Pulmonary artery endothelial cell (primary cell): ENCODE results near the gene NUDT13. TPM values are rescaled to one million over a fixed set of nuclear protein-coding genes. Genes with fewer than 3 reads are reported as not detected.

ENCODE experiments used
- DNase-seq: peaks from one replicate; pipeline ENCODE4 v3.0.0-alpha.2; 2011; ENCODE audit warnings: low read depth, low spot score
- total RNA-seq: library from RNA; depleted of rRNA; stranded (reverse); fragments of >200 nt; gene quantifications from 2 replicates; pipeline ENCODE4 v1.2.3, GENCODE V29; 2014

NUDT13 gene
- total RNA-seq, result 1.2 and 1.3 TPM in 2 replicates

DNA sequence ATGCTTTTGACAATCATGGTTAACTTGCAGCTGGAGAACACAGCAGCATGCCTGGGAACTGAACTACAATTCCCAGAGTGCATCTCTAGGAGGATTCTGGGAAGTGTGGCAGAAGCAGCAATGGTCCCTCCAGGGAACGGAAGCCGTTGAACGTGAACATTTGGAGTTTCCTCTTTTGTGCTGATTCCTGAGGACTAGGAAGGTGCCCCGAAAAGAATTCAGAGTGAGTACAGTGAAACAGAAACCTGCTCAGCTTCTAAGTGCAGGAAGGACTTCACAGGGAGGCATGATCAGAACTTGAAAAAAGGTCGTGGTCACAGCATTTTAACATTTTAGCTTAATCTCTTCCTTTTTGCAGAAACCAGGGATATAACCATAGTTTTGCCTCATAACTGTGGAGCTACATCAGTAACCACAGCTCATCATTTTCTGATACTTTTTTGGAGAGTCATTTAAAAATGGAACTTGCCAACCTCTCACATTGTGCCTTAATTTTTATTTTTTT is at the start of gene NUDT13:
Gene NUDT13 (plus strand): TSS at position 111 of the 505 bp plus-strand sequence. CDS start 3,911 bp downstream, outside the sequence.
- no peak for DNase-seq

DNA sequence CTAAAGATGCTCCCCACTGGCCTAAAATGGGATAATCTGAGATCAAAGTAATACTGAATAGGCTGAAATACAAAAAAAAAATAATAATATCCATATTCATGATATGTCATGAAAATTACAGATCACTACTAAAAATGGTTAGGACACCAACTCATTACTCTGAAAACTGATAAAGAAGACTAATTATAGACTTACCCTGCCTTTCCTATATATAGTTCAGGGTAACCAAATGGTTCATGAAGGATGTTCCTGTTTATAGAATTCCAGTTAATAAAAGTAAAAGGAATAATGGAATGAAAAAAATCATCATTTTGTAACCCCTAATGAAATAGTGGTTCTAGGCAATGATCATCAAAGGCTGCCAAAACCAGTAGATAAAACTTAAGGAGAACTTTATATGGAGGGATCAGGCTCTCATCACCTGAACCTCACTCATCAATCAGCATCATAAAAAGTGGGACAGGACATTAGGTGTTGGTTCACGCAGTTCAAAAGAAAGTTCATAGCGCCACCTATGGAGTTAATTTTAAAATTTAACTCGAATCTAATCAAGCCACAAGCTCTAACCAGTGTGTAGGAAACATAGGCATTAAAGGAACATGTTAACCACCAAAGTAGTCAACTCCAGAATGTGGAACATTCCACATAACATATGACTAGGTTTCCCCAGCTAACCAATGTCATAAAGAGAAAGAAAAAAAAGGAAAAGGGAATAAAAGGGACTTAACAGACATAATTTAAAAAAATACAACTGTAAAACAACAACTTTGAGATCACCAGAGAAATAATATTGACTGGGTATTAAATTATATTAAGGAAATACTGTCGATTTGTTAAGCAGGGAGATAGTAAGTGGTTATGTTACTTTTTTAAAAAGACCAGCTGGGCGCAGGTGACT is 49.3 kb upstream of the NUDT13 start:
- no peak for DNase-seq

DNA sequence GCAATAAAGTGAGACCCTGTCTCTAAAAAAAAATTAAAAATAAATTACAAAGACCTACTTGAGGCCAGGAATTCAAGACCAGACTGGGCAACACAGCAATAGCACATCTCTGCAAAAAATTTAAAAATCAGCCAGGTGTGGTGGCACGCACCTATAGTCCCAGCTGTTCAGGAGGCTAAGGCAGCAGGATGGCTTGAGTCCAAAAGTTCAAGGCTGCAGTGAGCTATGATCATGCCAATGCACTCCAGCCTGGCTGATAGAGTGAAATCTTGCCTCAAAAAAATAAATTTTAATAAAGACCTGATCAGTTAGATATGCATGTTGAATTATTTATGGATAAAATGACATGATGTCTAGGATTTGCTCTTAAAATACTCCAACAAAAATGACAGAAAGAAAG is 48.5 kb upstream of the NUDT13 start:
- no peak for DNase-seq

DNA sequence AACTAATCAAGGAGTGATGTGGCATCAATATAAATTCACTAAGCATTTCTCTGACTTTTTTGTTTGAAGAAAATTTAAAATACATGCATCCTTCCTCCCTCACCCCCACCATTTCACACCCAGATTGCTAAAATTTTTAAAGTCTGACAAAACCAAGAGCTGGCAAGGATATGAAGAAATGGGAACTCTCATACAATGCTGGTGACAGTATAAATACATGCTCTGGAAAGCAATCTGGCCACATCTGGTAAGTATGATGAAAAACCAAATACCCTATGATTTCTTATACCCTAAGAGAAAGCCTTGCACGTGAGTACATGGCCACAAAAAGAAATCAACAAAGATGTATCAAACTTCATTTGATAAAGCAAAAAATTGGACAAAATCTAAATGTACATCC is 44.8 kb upstream of the NUDT13 start:
- DNase-seq, result no peak

DNA sequence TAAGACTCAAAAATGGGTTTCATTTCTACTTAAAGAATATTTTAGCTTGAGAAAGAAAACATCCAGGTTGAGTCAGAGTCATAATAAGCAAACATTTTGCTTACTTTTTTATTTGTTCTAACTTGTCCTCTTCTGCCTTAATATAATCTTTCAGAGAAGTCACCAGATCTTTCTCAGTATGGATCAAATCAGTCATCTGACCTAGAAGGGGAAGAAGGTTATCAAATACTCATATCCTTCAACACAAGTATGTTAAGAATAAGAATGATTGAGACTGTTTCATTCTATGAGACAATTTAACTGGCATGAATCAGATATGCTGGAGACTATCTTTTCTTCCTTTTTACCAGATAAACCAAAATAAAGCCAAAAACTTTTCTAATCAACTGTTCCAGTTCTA is 36.6 kb upstream of the NUDT13 start:
- no peak for DNase-seq

DNA sequence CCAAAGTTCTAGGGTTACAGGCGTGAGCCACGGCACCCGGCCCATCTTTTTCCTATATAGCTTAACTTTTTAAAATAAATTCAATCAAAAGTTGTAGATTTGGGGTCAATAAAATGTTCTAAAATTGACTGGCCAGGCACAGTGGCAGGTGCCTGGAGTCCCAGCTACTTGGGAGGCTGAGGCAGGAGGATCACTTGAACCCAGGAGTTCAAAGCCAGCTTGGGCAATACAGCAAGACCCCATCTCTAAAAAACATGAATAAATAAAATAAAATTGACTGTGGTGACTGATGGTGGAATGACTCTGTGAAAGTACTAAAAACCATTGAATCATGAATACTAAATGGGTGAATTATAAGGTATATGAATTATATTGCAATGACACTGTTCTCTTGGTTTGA is 34.4 kb upstream of the NUDT13 start:
- no peak for DNase-seq

DNA sequence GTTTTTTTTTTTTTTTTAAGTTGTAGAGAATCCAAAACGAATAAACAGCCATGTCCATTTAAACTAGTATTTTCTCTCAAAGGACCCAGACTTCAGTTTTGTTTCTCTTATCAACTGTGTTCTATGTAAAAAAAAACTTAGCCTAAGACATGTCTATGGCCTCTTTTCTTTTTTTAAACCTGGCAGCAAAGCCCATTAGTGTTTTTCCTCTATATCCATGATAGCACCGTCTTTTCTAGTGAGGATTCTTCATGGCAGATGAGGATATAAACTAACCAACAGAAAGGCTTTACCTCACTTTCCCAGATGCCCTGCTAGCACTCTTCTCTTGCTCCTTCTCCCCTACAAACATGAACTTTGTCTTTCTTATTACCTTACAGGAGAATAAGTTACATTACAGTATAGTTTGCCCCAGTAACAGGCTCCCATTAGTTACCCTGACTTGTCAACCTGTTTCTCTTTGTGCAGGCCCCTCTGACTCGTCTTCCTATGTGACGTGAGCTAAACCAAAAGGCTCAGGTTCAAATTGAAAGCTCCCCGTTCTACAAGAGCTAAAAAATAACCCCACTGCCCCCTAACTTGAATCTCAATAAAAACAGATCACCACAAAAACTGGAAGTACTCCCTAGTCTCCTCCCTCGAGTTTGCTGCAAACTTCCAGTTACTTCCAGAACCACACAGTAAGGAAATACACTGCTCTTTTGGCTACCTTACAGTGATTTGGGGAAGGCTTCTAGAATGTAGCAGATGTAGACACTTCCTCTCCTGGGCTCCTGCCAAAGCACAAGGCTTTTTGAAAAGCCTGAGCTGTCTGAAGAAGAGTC is 33.7 kb upstream of the NUDT13 start:
- DNase-seq, result peak; percentile 46

DNA sequence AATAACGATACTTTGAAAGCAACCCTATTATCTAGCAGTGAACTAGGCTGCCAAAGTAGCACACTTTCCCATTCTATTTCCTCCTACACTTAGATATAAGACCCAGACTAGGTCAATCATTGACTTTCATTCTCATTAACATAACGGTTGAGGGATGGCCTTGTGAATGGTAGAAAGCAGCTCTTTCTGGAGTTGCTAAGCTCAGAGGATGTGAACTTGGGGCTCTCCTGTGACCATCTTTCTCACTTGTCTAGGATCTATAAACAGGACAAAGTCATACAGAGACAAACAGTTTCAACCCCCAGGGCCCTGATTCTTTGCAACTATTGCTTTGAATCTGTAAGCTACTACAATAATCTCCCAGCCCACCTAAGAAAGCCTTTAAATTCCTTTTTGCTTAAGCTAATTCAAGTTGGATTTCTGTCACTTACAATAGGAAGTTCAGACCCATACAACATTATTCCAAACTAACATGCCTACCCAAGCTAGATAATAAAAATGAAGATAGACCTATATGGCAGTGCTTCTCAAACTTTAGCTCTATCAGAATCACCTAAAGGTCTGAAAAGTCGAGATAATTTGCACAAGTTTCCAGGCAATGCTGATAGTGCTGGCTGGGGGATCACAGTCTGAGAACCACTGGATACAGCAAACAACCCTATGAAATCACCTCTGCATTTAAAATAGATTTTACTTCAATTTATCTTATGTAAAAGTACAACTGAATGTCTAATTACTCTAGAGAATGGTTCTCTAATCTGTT is 30.3 kb upstream of the NUDT13 start:
- no peak for DNase-seq

DNA sequence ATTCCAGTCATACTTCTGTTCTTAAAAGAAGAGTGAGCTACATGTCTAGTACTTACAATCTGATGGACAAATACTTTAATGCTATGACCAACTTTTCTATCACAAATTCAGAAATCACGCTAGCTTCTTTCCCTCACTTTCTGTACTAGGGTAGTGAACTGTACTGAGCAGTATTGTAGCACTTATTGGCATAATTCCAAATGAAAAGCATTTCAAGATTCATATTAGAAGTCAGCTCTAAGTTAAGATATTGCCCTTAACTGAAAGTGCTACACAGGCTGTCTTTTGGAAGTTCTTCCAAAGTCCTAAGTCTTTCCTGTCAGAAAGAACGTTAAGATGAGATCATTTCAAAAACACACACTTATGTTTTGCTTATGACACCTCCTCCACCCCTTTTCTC is 27.0 kb upstream of the NUDT13 start:
- no peak for DNase-seq

DNA sequence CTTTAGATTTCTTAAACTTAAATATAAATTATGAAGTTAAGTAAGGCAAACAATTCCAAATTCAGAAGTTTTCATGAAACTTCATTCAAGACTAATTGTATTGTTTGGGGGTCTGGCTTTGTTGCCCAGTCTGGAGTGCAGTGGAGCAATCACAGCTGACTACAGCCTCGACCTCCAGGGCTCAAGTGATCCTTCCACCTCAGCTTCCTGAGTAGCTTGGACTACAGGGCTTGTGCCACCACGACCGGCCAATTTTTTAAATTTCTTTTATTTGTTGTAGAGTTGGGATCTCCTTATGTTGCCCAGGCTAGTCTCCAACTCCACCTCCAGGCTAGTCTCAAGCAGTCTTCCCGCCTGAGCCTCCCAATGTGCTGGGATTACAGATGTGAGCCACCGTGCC is 26.0 kb upstream of the NUDT13 start:
- DNase-seq, result no peak

DNA sequence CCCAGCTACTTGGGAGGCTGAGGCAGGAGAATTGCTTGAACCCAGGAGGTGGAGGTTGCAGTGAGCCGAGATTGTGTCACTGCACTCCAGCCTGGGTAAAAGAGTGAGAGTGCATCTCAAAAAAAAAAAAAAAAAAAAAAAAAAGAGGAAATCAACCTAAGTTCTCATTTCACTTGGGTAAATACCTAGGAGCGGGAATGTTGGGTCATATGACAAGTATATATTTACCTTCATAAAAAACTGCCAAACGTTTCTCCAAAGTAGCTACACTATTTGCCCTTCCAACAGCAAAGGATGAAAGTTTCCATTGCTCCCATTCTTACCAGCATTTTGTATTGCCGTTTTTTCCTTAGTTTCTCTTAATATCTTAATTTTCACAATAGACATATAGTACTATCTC is 23.4 kb upstream of the NUDT13 start:
- no peak for DNase-seq

DNA sequence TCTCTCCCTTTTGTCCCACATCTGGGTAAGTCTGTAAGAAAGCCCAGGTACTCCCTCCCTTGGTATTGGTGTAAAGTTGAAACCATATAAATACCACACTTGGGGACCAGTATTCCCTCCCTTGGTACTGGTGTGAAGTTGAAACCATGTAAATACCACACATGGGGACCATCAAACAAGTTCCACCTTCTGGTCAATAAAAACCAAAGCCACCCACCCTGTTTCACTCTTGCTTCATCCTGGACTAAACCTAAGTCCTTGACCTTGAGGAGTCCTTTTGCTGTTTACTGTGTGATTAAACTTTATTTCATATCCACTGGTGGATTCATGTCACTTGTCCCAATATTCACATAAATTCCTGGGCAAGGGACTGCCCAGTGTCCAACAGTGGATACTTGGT is 22.0 kb upstream of the NUDT13 start:
- no peak for DNase-seq

DNA sequence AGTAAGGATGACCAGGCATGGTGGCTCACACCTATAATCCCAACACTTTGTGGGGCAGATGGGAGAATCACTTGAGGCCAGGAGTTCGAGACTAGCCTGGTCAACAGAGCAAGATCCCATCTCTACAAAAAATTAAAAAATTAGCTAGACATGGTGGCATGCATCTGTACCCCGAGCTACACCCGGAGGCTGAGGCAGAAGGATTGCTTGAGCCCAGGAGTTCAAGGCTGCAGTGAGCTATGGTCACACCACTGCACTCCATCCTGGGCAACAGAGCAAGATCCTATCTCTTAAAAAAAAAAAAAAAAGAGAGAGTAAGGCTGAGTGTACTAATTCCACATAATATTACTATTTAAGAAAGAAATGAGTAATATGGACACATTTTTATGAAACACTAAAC is 17.4 kb upstream of the NUDT13 start:
- DNase-seq, result no peak

DNA sequence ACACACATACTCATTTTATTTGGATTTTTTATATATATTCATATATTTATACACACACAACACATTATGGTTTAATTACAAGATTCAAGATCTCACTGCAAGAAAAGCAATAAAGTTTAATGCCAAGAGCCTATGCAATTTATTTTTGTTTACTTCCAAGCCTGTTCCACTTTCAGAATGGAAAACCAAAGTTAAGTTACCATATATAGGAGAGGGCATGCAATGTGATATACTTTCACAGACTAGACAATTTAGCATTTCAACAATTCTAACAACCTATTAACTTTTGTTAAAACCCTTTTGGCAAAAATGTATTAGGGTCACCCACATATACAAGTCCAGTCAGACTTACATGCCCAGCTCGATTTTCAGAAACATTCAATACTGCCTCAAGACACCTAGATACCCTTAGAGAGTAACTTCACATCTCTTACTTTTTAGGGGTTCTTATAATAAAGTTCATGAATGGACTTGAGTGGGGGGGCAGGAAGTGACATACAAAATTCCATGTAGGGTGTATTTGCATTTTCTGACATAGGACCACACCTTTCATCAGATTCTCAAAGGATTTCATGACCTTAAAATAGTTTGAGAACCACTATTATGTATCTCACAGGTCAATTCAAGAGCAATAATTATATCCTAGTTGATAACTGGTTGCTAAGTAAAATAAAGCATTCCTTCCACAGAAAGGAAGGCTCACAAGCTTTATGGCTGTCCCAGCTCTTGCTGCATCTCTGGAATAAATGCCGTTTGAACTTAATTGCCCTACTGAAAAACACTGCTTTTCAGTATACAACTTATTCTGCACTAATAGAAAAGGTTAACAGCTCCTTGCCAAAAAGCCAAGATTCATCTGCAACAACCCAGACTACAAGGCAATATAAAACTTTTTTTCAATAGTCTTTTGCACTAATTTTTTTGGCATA is 16.1 kb upstream of the NUDT13 start:
- no peak for DNase-seq

DNA sequence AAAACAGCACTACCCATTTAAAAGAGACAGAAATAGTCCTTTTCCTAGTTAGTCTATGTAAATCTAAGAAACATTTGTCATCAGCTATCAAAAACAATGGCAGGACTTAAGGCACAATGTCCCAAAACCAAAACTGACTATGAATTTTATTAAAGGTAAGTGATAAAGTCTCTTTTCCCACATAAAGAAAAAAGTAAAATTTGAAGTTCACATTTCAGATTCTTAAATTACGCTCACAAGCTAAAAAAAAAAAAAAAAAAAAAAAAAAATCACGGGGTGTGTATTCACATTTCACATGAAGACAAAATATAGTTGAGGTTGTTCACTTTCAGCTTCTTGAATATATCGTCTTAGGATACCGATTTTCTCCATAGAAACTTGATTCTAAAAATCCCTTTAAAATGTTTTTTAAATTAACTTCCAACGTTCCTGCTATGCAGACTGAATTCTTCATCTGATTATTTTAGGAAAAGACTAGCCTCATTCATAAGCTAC is 15.2 kb upstream of the NUDT13 start:
- DNase-seq, result no peak

DNA sequence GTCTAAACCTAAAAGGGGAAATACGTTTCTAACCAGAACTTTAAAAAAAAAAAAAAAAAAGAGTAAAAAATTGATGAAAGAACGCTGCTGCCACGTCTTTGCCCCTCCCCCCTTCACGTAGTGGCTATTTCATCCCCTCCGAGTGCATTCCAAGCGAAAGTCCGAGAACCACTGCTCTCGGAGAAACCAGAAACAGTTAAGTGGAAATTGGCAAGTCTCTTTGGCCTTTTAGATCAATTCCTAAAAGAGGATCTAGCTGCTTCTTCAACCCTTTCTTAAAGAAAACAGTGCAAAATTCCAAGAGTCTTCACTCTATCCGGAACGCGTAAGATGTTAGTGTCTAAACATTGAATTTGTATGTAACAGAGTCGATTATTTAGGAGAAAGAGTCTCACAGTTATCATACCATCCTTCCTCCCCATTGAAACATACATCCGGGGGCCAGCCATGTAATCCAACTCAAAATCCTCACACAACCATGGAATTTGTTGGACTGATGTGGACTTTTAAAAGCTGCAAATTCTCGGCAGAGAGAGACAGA is 14.7 kb upstream of the NUDT13 start:
- no peak for DNase-seq

DNA sequence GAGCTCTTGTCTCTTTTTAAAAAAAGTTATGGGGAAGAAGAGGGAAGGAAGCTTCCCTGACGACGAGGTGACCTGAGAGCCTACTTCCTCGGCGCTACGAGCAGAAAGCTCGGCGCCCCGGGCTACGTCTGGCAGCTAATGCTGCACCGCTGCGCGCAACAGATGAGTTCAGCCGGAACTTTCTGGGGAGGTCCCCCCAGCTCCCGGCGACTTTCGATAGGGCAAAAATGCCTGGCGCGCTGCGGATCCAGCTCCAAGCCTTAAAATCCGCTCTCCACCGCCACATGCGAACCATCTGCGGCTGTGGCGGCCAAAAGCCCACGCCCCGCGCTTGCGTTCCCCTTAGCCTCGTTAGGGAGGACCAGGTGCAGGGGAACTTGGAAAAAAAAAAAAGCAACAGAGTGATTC is 14.2 kb upstream of the NUDT13 start:
- no peak for DNase-seq

DNA sequence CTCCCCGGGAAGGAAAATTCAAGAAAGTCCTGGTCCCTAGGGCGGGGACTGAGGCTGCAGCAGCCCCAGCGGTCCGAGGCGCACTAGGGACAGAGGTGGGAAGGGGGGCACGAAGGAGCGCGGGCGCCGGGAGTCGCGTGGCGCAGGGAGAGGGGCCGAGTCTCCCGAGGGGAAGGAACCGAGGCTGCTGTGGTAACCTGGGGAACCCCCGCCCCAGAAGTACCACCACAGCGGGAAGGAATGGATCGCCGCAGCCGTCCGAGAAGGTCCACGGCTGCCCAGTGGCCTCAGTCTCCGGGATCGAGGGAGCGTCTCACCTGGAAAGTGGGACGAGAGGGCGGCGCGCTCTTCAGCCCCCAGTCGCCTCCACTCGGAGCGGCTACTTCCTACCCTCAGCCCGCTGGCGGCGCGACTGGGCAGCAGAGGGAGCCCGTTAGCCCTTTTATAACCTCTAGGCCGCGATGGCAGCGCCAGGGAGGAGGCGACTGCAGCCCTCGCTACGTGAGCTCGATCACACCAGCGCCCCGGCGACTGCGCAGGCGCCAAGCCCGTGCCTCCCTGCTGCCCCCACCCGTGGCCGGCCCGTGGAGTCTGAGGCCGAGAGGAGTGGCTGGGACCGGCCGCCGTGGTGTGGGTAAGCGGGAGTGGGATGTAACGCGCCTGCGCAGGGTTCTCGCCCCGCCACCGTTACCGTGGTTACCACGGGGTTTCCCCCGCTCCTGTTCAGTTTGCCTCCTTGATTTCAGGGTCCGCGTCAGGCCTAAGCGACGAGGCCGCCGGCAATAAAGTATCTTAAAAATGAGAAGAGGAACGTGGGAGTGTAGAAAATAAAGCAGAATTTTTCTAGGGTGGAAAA is 13.6 kb upstream of the NUDT13 start, which contains the start of gene P4HA1:
Gene P4HA1 (minus strand): TSS at position 418 of the 856 bp plus-strand sequence. CDS start 21,983 bp downstream, outside the sequence.
- DNase-seq, result peak; percentile 87

DNA sequence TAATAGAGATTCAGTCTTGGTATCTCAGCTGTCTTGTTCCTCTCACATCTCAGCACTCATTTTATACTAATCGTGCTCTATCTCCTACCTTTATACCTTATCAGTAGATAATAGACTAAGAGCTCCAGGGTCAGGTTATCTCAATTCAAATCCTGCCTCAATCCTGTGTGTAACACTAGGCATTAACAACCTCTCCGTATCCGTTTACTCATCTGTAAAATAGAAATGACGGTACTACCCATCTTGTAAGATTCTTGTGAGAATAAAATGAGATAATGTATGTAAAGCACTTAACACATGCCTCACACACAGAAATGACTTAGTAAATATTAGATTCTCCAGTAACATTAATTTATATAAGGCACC is 13.0 kb upstream of the NUDT13 start:
- no peak for DNase-seq
